Measurements from ENCODE around the gene SCUBE2. TPM values are rescaled to one million over a fixed set of nuclear protein-coding genes. Genes with fewer than 3 reads are reported as not detected.

Gene SCUBE2
- 10 to 100 TPM in 1 of 4 donors, 1 to 10 TPM in 2, under 1 TPM in 1; 0.78 to 13.1 (median 5.0) TPM for total RNA-seq

DNA sequence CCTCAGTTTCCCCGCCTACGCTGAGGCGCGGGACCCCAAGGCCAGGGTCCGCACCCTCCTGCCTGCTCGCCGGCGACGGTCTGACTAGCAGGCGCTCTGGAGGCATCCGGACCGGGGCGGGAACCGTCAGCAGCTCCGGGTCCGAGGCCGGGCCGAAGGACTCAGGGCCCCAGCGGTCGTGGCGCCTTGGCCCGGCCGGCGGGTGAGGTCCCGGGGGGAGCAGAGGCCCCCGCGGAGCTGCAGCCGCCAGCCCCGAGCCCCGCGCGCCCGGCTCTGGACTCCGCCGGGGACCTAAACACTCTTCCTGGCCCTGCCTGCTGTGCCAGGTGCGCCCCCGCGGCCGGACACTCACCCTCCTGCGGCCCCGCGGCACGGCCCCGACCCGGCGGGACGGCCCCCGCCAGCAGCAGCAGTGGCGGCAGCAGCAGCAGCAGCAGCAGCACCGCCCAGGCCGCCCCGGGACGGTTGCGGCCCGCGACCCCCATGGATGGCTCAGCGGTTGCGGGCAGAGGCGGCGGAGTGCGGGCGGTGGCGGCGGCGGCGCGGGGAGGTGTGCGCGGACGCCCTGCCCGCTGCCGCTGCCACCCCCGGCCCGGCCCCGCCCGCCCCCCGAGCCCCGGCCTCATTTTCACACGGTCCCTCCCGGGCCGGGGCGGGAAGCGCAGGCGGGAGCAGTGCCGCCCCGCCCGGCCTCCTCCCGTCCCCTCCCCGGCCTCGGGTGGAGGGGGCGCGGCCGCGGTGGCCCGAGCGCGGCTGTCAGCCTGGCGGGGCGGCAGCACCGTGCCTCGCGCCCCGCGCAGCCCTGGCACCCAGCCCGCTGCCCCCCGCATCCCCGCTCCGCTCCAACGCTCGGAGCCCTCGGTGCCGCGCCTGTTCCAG lies at the start of gene SCUBE2:
Gene SCUBE2 (minus strand): TSS at position 556 of the 879 bp plus-strand sequence. CDS start 71 bp downstream, at position 485.
- no CpG with 5 or more reads among the region's 113 CpGs for WGBS, 2 donors (ENCODE audit: low coverage in 1 of 2)
- no peaks in the 10 kb centered on the region for H3K36me3 ChIP-seq
- TF ChIP-seq, protein P1, sequence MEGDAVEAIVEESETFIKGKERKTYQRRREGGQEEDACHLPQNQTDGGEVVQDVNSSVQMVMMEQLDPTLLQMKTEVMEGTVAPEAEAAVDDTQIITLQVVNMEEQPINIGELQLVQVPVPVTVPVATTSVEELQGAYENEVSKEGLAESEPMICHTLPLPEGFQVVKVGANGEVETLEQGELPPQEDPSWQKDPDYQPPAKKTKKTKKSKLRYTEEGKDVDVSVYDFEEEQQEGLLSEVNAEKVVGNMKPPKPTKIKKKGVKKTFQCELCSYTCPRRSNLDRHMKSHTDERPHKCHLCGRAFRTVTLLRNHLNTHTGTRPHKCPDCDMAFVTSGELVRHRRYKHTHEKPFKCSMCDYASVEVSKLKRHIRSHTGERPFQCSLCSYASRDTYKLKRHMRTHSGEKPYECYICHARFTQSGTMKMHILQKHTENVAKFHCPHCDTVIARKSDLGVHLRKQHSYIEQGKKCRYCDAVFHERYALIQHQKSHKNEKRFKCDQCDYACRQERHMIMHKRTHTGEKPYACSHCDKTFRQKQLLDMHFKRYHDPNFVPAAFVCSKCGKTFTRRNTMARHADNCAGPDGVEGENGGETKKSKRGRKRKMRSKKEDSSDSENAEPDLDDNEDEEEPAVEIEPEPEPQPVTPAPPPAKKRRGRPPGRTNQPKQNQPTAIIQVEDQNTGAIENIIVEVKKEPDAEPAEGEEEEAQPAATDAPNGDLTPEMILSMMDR (IDR thresholded peaks at IDR 0.05): no peak
- no peak for TF ChIP-seq POLR2A (IDR thresholded peaks at IDR 0.05)
- no peak for TF ChIP-seq POLR2AphosphoS5 (IDR thresholded peaks at IDR 0.05)
- no peak for TF ChIP-seq EP300 (IDR thresholded peaks at IDR 0.05)
- peak within 1 kb of the TSS; percentile 45 to 69 for H3K4me3 ChIP-seq
- no peaks in the 10 kb centered on the region for H3K9me3 ChIP-seq
- peak within 1 kb of the TSS in 2 of 4 donors; percentile 27 to 58 for H3K27ac ChIP-seq
- peaks cover 45% of the 10 kb centered on the region for H3K27me3 ChIP-seq
- peak; percentile 63 for ATAC-seq
- H3K4me1 ChIP-seq: peaks cover 0 to 17% (median 7%) of the 10 kb centered on the region in 3 donors

DNA sequence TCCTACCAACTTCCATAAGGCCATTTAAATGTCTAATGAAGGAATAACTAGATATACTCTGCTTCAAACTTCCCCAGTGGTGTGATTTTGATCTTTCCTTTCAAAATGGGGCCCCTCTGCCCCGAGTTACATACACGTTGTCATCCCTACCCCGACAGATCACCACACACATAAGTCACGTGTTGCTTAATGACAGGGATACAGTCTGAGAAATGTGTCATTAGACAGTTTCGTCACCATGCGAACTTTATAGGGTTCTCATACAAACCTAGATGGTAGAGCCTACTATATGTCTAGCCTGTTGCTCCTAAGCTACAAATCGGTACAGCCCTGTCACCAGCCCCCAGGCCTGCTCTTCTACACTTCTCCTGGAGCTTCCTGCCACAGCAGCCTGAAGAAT lies 49.8 kb upstream of the SCUBE2 start:
- Histone ChIP-seq H3K9me3 (no peaks in the 10 kb centered on the region), H3K27me3 (no peaks in the 10 kb centered on the region), H3K4me3 (no peak overlapping the region), H3K36me3 (peaks cover 0 to 83% of the 10 kb centered on the region in 2 donors), H3K27ac (no peak overlapping the region), H3K4me1 (peaks cover 0 to 31% (median 2%) of the 10 kb centered on the region in 3 donors)
- ATAC-seq: no peak
- WGBS, 2 donors (ENCODE audit: low coverage in 1 of 2): 75 to 89% methylated on average over 4 of the region's 7 CpGs
- TF ChIP-seq, protein P1 (IDR thresholded peaks at IDR 0.05): no peak
- TF ChIP-seq POLR2A (IDR thresholded peaks at IDR 0.05): no peak
- TF ChIP-seq EP300 (IDR thresholded peaks at IDR 0.05): no peak
- TF ChIP-seq POLR2AphosphoS5 (IDR thresholded peaks at IDR 0.05): no peak

DNA sequence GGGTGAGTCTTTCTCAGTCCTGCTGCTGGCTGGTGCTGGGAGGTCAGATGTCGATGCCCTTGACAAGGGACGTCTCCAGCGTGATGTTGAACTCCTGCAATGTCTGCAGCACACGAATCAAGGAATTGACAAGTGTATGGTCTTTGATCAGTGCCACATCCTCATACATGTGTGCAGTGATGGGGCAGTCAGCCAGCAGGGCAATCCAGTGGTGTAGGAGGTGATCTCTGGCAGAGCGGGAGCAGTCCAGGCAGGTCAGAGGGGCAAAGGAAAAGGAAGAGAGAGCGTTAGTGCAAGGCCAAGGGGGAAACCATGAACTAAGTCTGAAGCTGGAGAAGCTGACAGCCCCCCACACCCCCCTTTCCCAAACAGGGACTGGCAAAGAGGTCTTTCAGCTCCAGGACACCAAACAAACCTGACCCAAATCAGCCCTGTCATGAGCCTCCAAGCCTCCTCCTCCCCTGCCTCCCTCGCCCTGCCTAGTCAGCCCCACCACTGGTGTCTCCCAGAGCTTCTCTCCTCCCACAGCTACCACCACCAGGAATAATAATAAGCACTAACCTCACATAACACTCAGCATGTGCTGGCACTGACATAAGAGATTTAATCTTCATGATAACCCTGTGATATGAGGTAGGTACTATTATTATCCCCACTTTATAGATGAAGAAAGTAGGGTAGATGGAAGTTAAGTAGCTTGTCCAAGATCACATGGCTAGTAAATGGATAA lies 48.4 kb upstream of the SCUBE2 start:
- peaks cover 0 to 75% of the 10 kb centered on the region in 2 donors for H3K36me3 ChIP-seq
- 59 to 63% methylated on average over 4 to 5 of the region's 7 CpGs for WGBS, 2 donors (ENCODE audit: low coverage in 1 of 2)
- H3K27ac ChIP-seq: peak overlapping the region in 3 of 4 donors; percentile 40 to 70 (median 68)

DNA sequence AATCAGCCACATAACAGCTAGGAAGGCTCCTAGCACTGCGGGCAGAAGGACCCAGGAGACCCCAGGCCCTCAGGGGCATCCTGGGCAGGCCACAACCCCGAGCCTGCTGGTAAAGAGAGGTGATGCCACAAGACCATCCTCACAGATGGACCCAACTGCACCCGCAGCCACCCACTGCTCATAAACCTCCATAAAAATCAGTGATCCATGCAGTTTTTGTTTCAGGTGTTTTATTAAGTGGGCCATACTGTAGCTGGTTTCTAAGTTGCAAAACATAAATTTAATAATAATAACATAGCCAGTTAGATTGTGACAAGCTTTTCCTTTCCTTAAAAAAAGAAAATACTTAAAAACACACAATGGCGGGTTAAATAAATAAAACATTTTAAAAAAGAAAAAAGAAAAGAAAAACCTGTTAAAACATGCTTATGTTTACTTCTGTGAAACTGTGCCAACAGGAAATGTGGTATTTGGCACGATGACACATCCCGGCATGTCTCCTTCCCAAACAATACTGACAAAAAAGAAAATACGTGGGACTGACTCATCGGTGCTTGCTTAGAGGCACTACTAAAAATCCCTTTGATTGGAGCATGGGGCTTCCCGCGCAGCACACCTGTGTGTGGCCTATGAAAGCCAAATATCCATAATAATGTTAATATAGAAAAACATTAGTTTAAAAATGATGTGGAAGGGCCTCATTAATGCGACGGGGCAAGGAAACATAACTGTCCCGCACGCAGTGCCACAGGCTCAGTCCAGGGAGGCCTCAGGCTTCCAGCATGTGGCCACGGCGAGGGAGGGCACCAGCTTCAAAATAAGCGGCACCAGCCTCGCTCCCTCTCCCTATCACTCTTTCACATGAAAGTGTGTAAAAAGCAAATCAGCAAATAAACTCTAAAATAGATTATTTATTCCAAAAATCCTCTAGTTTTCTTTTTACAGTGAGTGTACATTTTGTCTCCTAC lies 47.5 kb upstream of the SCUBE2 start:
- peak; percentile 41 for ATAC-seq
- H3K36me3 ChIP-seq: peaks cover 0 to 66% of the 10 kb centered on the region in 2 donors

More for the DNA sequence above, 48.4 kb upstream of the SCUBE2 start:
- Histone ChIP-seq H3K9me3 (no peaks in the 10 kb centered on the region), H3K4me1 (peaks cover 0 to 31% (median 2%) of the 10 kb centered on the region in 3 donors), H3K27me3 (no peaks in the 10 kb centered on the region), H3K4me3 (no peak overlapping the region)
- ATAC-seq: no peak
- no peak for TF ChIP-seq EP300 (IDR thresholded peaks at IDR 0.05)
- TF ChIP-seq POLR2AphosphoS5 (IDR thresholded peaks at IDR 0.05): no peak
- no peak for TF ChIP-seq POLR2A (IDR thresholded peaks at IDR 0.05)
- TF ChIP-seq, protein P1 (IDR thresholded peaks at IDR 0.05): no peak

More for the DNA sequence above, 47.5 kb upstream of the SCUBE2 start:
- H3K27ac ChIP-seq: peak overlapping the region in 3 of 4 donors; percentile 65 to 70 (median 68)
- no peaks in the 10 kb centered on the region for H3K27me3 ChIP-seq
- H3K4me1 ChIP-seq: peaks cover 0 to 31% (median 2%) of the 10 kb centered on the region in 3 donors
- WGBS, 2 donors (ENCODE audit: low coverage in 1 of 2): 45 to 53% methylated on average over 15 to 16 of the region's 18 CpGs
- H3K9me3 ChIP-seq: no peaks in the 10 kb centered on the region
- TF ChIP-seq POLR2A (IDR thresholded peaks at IDR 0.05) (no peak), POLR2AphosphoS5 (IDR thresholded peaks at IDR 0.05) (peak; percentile 75), EP300 (IDR thresholded peaks at IDR 0.05) (no peak)
- TF ChIP-seq, protein P1 (IDR thresholded peaks at IDR 0.05): no peak
- H3K4me3 ChIP-seq: no peak overlapping the region
